WTC11 (cell line): Measurements from ENCODE around the gene PAPOLA. TPM values are rescaled to one million over a fixed set of nuclear protein-coding genes. Genes with fewer than 3 reads are reported as not detected.

Source experiments
- ATAC-seq: fragments of 200-7000 bp; cut with Tn5 transposase; 2 replicates; pipeline ENCODE4 v1.10.0; 2021; ENCODE audit warnings: mild to moderate bottlenecking, moderate library complexity
- CTCF ChIA-PET: fragments of 300-600 bp; sonication (Branson Sonifier 250); formaldehyde crosslinking; loops from one replicate; lab custom pipeline; 2021; ENCODE audit warnings: antibody characterized with exemption; lab: Charles Lee
- POLR2A ChIA-PET: fragments of 350-600 bp; sonication (Branson Sonifier 250); formaldehyde crosslinking; loops from one replicate; lab custom pipeline; 2021; ENCODE audit warnings: antibody characterized with exemption; lab: Charles Lee
- DNase-seq: peaks from one replicate; pipeline ENCODE4 v3.0.0; 2021; ENCODE audit warnings: low spot score
- H3K27ac Mint-ChIP-seq: 2 replicates; pipeline ENCODE4 v1.8.0; 2021; ENCODE audit warnings: mixed read lengths
- H3K27me3 Mint-ChIP-seq: 2 replicates; pipeline ENCODE4 v1.8.0; 2021; ENCODE audit warnings: low read depth, mild to moderate bottlenecking, moderate library complexity, mixed read lengths
- H3K36me3 Mint-ChIP-seq: 2 replicates; pipeline ENCODE4 v1.8.0; 2021; ENCODE audit warnings: mixed read lengths
- H3K4me1 Mint-ChIP-seq: 2 replicates; pipeline ENCODE4 v1.8.0; 2022; ENCODE audit warnings: mixed read lengths
- H3K4me3 Mint-ChIP-seq: 2 replicates; pipeline ENCODE4 v1.8.0; 2021; ENCODE audit warnings: mild to moderate bottlenecking, moderate library complexity, mixed read lengths
- H3K9me3 Mint-ChIP-seq: 2 replicates; pipeline ENCODE4 v1.8.0; 2021; ENCODE audit warnings: mixed read lengths
- E2F4 ChIP-seq: sonication (generic); formaldehyde crosslinking; IDR thresholded peaks from 2 replicates; pipeline ENCODE4 v1.8.1; 2022; ENCODE audit warnings: low read depth, mild to moderate bottlenecking, moderate library complexity, missing genetic modification reagents, borderline replicate concordance
- ESRRA ChIP-seq: sonication (generic); formaldehyde crosslinking; IDR thresholded peaks from 2 replicates; pipeline ENCODE4 v1.8.1; 2022; ENCODE audit warnings: mild to moderate bottlenecking, missing genetic modification reagents, borderline replicate concordance
- FOXJ3 ChIP-seq: sonication (generic); formaldehyde crosslinking; IDR thresholded peaks from 2 replicates; pipeline ENCODE4 v1.9.0; 2021; ENCODE audit warnings: missing genetic modification reagents, mild to moderate bottlenecking, borderline replicate concordance
- IRF2 ChIP-seq: sonication (generic); formaldehyde crosslinking; IDR thresholded peaks from 2 replicates; pipeline ENCODE4 v1.8.0; 2022; ENCODE audit warnings: low read depth, missing genetic modification reagents, borderline replicate concordance
- NFATC4 ChIP-seq: fragments of 250-450 bp; sonication (Bioruptor Pico); IDR thresholded peaks from 2 replicates; pipeline ENCODE4 v1.9.0; 2021; ENCODE audit warnings: mild to moderate bottlenecking
- NFE2L1 ChIP-seq: sonication (generic); formaldehyde crosslinking; IDR thresholded peaks from 2 replicates; pipeline ENCODE4 v1.8.1; 2023; ENCODE audit warnings: missing genetic modification reagents
- NR3C1 ChIP-seq: sonication (generic); formaldehyde crosslinking; conservative IDR thresholded peaks from 2 replicates; pipeline ENCODE4 v1.8.1; 2023; ENCODE audit warnings: low read depth, mild to moderate bottlenecking, missing genetic modification reagents
- SMAD4 ChIP-seq: sonication (generic); formaldehyde crosslinking; IDR thresholded peaks from 2 replicates; pipeline ENCODE4 v1.8.0; 2022; ENCODE audit warnings: mild to moderate bottlenecking, missing genetic modification reagents
- TCF7 ChIP-seq: sonication (generic); formaldehyde crosslinking; IDR thresholded peaks from 2 replicates; pipeline ENCODE4 v1.8.0; 2022; ENCODE audit warnings: mild to moderate bottlenecking, low read depth, missing genetic modification reagents, moderate library complexity
- TEAD1 ChIP-seq: sonication (generic); formaldehyde crosslinking; IDR thresholded peaks from 2 replicates; pipeline ENCODE4 v1.8.0; 2022; ENCODE audit warnings: mild to moderate bottlenecking, missing genetic modification reagents
- TP53 ChIP-seq: sonication (generic); formaldehyde crosslinking; IDR thresholded peaks from 2 replicates; pipeline ENCODE4 v1.8.1; 2023; ENCODE audit warnings: mild to moderate bottlenecking, missing genetic modification reagents
- ZMAT4 ChIP-seq: fragments of 250-450 bp; sonication (Bioruptor Pico); IDR thresholded peaks from 2 replicates; pipeline ENCODE4 v1.9.0; 2021; ENCODE audit warnings: mild to moderate bottlenecking
- ZNF232 ChIP-seq: sonication (generic); formaldehyde crosslinking; IDR thresholded peaks from 2 replicates; pipeline ENCODE4 v1.8.0; 2022; ENCODE audit warnings: mild to moderate bottlenecking, missing genetic modification reagents
- ZNF281 ChIP-seq: sonication (generic); formaldehyde crosslinking; IDR thresholded peaks from 2 replicates; pipeline ENCODE4 v1.8.0; 2023; ENCODE audit warnings: mild to moderate bottlenecking, missing genetic modification reagents
- ZNF317 ChIP-seq: sonication (generic); formaldehyde crosslinking; IDR thresholded peaks from 2 replicates; pipeline ENCODE4 v1.8.1; 2023; ENCODE audit warnings: low read depth, mild to moderate bottlenecking, moderate library complexity, missing genetic modification reagents, borderline replicate concordance
- ZNF416 ChIP-seq: fragments of 250-450 bp; sonication (Bioruptor Pico); IDR thresholded peaks from 2 replicates; pipeline ENCODE4 v1.9.0; 2021; ENCODE audit warnings: mild to moderate bottlenecking, inconsistent platforms
- ZNF423 ChIP-seq: fragments of 250-450 bp; sonication (Bioruptor Pico); IDR thresholded peaks from 2 replicates; pipeline ENCODE4 v2.1.2; 2022; ENCODE audit warnings: mild to moderate bottlenecking, moderate library complexity
- ZNF671 ChIP-seq: fragments of 250-450 bp; sonication (Bioruptor Pico); IDR thresholded peaks from 2 replicates; pipeline ENCODE4 v1.8.0; 2021; ENCODE audit warnings: mild to moderate bottlenecking
- total RNA-seq: library from RNA; stranded (reverse); gene quantifications from 3 replicates; pipeline ENCODE4 v1.2.3, GENCODE V29; 2021
- TF ChIP-seq, protein P1 (sequence below): sonication (generic); formaldehyde crosslinking; IDR thresholded peaks from 2 replicates; pipeline ENCODE4 v1.8.0; 2022; ENCODE audit warnings: mild to moderate bottlenecking, missing genetic modification reagents
- TF ChIP-seq, protein P2 (sequence below): fragments of 250-450 bp; sonication (Bioruptor Pico); IDR thresholded peaks from 2 replicates; pipeline ENCODE4 v2.1.2; 2022; ENCODE audit warnings: mild to moderate bottlenecking, moderate library complexity
- TF ChIP-seq, protein P3 (sequence below): sonication (generic); formaldehyde crosslinking; conservative IDR thresholded peaks from 2 replicates; pipeline ENCODE4 v1.8.1; 2023; ENCODE audit warnings: mild to moderate bottlenecking, low read depth, missing genetic modification reagents, moderate library complexity
- TF ChIP-seq, protein P4 (sequence below): sonication (generic); formaldehyde crosslinking; IDR thresholded peaks from 2 replicates; pipeline ENCODE4 v1.8.0; 2022; ENCODE audit warnings: missing genetic modification reagents

PAPOLA gene
- total RNA-seq, 1 experiment from 2014 or later: 210 TPM

DNA sequence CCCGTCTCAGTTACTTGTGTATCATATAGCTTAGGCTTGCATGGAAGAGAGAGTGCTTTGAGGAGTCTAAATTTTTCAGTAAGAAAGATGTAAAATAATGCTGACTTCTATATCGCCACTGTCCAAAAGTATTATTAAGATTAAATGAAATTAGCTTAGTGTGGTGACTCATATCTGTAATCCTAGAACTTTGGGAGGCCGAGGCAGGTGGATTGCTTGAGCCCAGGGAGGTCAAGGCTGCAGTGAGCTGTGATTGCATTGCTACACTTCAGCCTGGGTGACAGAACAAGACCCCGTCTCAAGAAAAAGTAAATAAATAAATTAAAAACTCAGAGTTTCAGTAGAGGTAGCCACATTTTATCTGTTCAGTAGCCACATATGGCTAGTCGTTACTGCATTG, 23.3 kb downstream of the PAPOLA start (continued):
- no peak for TF ChIP-seq NR3C1 (CRISPR knock-in tag)
- no peak for TF ChIP-seq ZNF281 (CRISPR knock-in tag)
- no peak for TF ChIP-seq IRF2
- no peak for TF ChIP-seq ZNF423 (CRISPR knock-in tag)
- no peak for TF ChIP-seq TCF7
- TF ChIP-seq NFATC4 (CRISPR knock-in tag): no peak
- no peak for TF ChIP-seq ZNF232 (CRISPR knock-in tag)

GRCh38 chr14:96532632-96533031, 30.4 kb downstream of the PAPOLA start:
- Mint-ChIP-seq H3K36me3 (peaks cover 33% of the 10 kb centered on the region), H3K9me3 (no peaks in the 10 kb centered on the region), H3K4me1 (no peaks in the 10 kb centered on the region), H3K27ac (no peak overlapping the region)
- ATAC-seq (no peak), DNase-seq (no peak)
- POLR2A ChIA-PET: no interaction called here
- no peak for TF ChIP-seq ESRRA (CRISPR knock-in tag)
- TF ChIP-seq, all 79 proteins: peak for 0
- Mint-ChIP-seq H3K27me3 (no peaks in the 10 kb centered on the region), H3K4me3 (no peak overlapping the region)
- CTCF ChIA-PET: no interaction called here

DNA sequence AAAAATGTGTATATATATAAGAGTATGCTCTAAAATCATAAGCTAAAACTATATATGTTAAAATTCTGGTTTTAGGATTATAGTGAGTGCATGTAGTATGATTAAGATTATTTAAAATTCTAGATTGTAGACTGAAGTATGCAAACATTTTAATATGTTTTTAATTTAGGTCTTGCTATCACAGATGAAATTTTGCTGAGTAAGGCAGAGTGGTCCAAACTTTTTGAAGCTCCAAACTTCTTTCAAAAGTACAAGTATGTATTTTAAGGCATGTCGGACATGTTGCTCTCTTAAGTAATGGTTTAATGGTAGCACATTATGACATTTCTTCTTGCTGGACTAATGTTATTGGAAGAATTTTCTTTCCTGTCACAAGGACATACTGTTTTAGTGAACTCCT, 34.6 kb downstream of the PAPOLA start:
- Mint-ChIP-seq H3K4me3 (no peak overlapping the region), H3K27me3 (no peaks in the 10 kb centered on the region), H3K27ac (no peak overlapping the region), H3K4me1 (no peaks in the 10 kb centered on the region), H3K36me3 (peaks cover 21% of the 10 kb centered on the region), H3K9me3 (no peaks in the 10 kb centered on the region)
- DNase-seq (no peak), ATAC-seq (no peak)
- TF ChIP-seq ZNF671 (CRISPR knock-in tag) (no peak), ZMAT4 (CRISPR knock-in tag) (no peak), TEAD1 (no peak), TP53 (CRISPR knock-in tag) (no peak), SMAD4 (CRISPR knock-in tag) (no peak), ZNF317 (no peak), NFE2L1 (CRISPR knock-in tag) (no peak), FOXJ3 (no peak), ZNF416 (CRISPR knock-in tag) (no peak), E2F4 (CRISPR knock-in tag) (no peak)
- TF ChIP-seq, protein P1, sequence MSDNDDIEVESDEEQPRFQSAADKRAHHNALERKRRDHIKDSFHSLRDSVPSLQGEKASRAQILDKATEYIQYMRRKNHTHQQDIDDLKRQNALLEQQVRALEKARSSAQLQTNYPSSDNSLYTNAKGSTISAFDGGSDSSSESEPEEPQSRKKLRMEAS: no peak
- TF ChIP-seq, protein P2, sequence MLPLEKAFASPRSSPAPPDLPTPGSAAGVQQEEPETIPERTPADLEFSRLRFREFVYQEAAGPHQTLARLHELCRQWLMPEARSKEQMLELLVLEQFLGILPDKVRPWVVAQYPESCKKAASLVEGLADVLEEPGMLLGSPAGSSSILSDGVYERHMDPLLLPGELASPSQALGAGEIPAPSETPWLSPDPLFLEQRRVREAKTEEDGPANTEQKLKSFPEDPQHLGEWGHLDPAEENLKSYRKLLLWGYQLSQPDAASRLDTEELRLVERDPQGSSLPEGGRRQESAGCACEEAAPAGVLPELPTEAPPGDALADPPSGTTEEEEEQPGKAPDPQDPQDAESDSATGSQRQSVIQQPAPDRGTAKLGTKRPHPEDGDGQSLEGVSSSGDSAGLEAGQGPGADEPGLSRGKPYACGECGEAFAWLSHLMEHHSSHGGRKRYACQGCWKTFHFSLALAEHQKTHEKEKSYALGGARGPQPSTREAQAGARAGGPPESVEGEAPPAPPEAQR (CRISPR knock-in tag): no peak
- TF ChIP-seq, protein P3, sequence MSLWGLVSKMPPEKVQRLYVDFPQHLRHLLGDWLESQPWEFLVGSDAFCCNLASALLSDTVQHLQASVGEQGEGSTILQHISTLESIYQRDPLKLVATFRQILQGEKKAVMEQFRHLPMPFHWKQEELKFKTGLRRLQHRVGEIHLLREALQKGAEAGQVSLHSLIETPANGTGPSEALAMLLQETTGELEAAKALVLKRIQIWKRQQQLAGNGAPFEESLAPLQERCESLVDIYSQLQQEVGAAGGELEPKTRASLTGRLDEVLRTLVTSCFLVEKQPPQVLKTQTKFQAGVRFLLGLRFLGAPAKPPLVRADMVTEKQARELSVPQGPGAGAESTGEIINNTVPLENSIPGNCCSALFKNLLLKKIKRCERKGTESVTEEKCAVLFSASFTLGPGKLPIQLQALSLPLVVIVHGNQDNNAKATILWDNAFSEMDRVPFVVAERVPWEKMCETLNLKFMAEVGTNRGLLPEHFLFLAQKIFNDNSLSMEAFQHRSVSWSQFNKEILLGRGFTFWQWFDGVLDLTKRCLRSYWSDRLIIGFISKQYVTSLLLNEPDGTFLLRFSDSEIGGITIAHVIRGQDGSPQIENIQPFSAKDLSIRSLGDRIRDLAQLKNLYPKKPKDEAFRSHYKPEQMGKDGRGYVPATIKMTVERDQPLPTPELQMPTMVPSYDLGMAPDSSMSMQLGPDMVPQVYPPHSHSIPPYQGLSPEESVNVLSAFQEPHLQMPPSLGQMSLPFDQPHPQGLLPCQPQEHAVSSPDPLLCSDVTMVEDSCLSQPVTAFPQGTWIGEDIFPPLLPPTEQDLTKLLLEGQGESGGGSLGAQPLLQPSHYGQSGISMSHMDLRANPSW (CRISPR knock-in tag): no peak
- TF ChIP-seq, protein P4, sequence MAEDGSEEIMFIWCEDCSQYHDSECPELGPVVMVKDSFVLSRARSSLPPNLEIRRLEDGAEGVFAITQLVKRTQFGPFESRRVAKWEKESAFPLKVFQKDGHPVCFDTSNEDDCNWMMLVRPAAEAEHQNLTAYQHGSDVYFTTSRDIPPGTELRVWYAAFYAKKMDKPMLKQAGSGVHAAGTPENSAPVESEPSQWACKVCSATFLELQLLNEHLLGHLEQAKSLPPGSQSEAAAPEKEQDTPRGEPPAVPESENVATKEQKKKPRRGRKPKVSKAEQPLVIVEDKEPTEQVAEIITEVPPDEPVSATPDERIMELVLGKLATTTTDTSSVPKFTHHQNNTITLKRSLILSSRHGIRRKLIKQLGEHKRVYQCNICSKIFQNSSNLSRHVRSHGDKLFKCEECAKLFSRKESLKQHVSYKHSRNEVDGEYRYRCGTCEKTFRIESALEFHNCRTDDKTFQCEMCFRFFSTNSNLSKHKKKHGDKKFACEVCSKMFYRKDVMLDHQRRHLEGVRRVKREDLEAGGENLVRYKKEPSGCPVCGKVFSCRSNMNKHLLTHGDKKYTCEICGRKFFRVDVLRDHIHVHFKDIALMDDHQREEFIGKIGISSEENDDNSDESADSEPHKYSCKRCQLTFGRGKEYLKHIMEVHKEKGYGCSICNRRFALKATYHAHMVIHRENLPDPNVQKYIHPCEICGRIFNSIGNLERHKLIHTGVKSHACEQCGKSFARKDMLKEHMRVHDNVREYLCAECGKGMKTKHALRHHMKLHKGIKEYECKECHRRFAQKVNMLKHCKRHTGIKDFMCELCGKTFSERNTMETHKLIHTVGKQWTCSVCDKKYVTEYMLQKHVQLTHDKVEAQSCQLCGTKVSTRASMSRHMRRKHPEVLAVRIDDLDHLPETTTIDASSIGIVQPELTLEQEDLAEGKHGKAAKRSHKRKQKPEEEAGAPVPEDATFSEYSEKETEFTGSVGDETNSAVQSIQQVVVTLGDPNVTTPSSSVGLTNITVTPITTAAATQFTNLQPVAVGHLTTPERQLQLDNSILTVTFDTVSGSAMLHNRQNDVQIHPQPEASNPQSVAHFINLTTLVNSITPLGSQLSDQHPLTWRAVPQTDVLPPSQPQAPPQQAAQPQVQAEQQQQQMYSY: no peak
- ChIA-PET POLR2A (no interaction called here), CTCF (no interaction called here)
